Stimulated activated CD4-positive, alpha-beta T cell treated with anti-CD3 and anti-CD28 coated beads, Interleukin-1b, Interleukin-23, amount 100 ng/mL, for 4 hours (primary cell): ENCODE measurements around the gene GBF1.

Experiments
- DNase-seq, 2 donors: peaks; one replicate each; pipeline ENCODE4 v3.0.0-alpha.2; 2020; ENCODE audit warnings: low read depth in 2 of 2

GBF1 gene

DNA sequence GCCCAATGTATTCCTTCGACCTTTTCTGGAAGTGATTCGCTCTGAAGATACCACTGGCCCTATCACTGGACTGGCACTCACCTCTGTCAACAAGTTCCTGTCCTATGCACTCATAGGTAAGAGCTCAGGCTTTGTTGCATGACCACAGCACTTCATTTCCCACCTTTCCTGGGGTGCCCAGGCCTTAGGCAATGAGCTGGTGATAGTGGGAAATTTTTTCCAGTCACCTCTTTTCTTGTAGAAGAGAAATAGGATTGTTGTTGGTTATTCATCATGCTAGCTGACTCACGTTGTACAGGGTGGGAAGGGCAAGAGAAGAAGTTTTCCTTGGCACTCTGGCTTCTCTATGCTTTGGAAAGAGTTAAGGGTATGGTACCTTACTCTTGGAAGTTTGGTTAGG, 98.7 kb downstream of the GBF1 start:
- DNase-seq = no peak

DNA sequence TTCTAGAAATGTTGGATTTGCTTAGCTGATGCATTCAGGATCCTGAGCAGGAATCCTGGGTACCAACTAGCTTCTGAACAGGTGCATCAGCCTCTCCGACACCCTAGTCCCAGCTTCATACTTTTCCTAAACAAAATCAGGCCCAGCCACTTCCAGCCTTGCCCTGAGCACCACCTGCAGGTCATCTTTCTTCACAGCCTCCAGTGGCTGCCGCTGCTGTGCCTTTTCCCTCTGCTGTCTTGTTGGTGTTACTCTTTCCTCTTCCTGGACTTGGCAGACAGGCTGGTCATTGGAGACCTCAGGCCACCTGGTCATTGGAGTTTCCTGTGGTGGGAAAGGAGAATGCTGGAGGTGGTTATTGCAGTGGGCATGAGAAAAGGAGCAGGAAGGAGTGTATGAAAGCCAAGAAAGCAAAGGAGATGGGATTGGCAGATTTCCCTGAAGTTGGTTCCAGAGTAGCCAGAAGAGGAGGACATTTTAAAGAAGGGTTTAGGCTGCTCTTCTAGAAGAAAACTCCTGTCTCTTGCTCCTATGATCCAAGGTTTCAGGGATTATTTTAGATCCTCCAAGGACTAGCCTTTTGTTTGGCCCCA, 102.0 kb downstream of the GBF1 start:
- peak in 1 of 2 donors; percentile 6 for DNase-seq

DNA sequence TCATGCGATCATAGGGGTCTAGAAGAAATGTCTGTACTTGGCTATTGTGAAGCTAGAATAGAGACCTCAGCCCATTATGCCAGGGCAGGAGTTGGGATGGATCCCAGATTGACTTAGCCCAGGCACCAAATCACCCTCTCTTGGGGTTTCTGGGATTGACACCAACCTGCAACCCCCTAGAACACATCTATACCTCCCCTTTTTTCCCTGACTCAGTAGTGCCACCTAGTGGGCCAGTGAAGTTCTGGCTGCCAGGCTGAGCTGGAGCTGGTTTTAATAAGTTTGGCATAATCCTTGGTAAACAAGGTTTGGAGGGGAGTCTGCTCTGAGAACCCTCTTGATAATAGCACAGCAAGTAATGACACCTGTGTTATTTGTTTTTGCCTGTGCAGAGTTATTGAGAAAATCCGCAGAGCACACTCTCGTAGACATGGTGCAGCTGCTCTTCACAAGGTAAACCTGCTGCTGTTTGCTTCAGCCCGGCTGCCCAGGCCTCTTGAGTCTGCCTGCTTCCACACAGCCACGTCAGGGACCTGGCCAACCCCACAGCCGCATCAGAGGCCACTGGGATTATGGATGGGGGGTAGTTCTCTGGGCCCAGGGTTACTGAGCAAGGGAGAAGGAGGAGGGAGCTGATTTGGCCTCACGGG, 106.9 kb downstream of the GBF1 start:
- peak; percentile 51 to 73 for DNase-seq

DNA sequence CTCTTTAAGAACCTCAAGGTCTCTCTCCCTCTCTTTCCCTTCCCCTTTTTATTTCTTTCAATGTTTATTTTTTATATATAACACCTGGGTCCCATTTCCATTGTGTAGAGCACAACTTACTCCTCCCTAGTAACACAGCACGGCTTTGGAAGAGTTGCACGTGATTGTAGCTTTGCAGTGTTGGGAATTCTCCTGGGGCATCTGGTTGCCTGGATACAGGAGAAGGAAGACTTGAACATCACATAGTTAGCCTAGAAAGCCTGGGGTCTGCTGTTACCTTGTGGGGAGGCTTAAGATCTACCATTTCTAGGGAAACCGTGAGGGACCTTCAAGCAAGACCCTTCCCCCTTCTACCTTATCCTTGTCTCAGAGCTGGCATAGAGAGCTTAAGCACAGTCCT, 109.1 kb downstream of the GBF1 start:
- no peak for DNase-seq

DNA sequence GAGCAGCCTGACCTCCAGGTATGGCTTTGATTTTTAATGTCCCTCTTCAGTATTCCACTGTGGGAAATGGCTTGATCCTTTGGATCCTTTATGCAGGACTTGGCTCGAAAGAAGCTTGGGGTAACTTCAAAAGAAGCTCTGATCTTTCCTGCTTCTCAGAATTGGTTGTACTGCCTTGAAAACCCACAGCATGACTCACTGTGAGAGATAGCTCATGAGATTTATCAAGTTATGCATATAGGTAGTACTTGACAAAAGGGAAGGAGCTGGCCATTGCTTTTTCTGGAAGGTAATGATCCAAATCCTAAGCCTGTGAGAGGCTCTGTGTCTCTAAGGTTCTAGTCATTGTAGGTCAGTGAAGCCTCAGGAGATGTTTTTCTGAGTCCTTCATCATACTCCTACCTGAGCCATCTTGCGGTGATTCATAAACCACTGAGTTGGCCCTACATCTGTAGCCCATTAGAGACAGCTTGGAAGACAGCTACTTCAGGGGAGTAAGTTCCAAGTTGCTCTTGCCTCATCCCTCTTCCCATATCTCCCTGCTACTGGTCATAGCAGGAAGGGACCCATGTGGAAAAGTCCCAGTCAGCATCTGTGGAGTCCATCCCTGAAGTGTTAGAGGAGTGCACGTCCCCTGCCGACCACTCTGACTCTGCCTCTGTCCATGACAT, 113.5 kb downstream of the GBF1 start:
- DNase-seq = no peak

DNA sequence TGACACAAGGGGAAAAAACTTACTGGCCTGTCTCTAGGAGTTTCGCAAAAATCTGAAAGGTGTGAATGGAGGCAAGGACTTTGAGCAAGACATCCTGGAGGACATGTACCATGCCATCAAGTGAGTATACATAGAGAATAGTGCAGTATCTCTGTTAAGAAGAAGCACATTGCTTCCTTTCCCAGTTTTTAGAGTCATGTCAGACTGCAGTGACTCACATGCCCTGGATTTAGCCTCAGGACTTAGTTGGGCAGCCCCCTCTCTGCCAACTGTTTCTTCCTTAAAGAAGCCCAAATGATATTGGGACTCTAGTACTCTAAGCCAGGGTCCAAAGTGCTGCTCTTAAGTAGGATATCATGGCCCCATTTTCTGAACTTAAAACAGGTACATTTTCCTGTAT, 122.1 kb downstream of the GBF1 start:
- DNase-seq = no peak

DNA sequence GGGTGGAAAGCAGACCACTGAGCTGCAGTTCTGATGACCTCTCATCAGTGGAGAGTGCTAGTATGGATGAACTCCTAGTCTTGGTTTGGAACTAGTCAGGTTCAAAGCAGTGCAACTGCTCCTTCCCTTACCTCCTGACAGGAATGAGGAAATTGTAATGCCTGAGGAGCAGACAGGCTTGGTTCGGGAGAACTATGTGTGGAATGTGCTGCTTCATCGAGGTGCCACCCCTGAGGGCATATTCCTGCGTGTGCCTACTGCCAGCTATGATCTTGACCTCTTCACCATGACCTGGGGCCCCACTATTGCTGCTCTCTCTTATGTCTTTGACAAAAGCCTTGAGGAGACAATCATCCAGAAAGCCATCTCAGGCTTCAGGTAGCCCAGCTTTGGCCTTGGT, 122.7 kb downstream of the GBF1 start:
- DNase-seq = no peak

DNA sequence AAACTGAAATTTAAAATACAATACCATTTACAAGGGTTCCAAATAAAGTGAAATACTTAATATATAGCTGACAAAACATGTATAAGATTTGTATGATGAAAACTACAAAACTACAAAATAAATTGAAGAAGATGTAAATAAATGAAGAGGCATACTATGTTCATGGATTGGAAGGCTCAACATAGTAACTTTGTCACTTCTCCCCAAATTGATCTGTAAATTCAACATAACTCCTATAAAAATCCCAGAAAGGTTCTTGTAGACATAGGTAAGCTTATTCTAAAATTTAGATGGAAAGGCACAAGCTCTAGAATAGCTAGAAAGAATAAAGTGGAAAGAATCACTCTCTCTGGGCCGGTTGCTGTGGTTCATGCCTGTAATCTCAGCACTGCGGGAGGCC, 126.0 kb downstream of the GBF1 start:
- DNase-seq = no peak

DNA sequence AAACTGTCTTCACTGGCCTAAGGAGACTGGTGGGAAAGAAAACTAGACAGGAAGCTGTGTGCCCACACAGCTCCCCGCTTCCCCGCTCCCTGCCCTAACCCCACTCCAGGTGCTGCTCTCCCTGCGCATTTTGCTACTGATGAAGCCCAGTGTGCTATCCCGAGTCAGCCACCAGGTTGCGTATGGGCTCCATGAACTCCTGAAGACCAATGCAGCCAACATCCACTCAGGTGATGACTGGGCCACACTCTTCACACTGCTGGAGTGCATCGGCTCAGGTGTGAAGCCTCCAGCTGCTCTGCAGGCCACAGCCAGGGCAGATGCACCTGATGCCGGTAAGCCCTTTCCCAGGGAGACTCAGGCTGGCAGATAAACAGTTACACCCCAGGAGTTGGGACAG, 129.9 kb downstream of the GBF1 start:
- no peak for DNase-seq

DNA sequence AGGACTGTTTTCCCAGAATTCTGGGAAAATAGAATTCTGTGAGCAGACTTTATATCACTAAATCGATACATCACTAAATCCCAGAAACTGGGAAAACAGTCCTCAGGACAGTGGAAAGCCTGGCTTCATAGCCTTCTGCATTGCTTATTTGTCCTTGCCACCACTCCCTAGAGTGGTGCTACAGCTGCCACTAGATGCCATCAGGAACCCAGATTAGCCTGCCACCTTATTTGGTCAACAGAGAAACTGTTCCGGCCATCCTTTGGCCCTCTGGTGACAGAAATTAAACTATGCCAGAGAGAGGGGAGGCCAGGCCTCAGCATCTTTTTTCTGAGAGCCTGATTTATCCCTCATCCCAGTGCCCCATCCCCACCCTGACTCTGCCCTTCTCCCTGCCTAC, 130.5 kb downstream of the GBF1 start:
- no peak for DNase-seq

DNA sequence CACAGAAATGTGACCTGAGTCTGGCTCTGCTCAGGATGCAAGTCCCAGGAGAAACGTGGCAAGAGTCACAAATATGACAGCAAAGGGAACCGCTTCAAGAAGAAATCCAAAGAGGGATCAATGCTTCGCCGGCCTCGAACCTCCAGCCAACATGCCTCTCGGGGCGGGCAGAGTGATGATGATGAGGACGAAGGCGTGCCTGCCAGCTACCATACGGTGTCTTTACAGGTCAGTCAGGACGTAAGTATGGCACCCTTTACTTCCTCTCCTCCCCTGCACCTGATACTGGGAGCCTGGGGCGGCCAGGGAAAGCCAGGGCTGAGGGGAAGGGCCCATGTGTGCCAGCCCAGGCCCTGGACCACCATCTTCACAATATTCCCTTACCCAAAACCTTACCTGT, 131.6 kb downstream of the GBF1 start:
- DNase-seq = no peak

DNA sequence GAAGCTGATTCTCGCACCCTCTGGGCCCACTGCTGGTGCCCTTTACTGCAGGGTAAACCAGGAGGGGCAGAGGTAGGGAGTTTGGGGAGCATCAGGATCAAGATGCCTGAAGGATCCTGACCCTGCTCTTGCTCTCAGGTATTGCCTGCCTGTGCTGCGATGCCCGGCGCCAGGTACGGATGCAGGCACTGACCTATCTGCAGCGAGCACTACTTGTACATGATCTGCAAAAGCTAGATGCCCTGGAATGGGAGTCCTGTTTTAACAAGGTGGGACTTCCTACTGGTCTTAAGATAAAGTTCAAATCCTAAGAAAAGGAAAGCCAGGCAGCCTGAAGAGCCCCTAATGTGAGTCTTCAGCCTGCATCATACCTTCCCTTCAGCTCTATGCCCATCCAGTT, 134.1 kb downstream of the GBF1 start:
- DNase-seq = no peak

DNA sequence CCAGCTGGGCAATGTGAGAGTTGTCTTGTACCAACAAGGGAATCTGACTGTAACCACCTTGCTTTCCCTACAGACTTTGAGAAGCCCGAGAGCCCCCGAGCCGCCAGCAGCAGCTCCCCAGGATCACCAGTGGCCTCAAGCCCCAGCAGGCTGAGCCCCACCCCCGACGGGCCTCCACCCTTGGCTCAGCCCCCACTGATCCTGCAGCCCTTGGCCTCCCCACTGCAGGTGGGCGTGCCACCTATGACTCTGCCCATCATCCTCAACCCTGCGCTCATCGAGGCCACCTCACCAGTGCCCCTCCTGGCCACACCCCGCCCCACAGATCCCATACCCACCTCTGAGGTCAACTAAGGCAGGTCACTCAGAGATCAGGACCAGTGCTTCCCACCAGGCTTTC, 136.7 kb downstream of the GBF1 start:
- no peak for DNase-seq

DNA sequence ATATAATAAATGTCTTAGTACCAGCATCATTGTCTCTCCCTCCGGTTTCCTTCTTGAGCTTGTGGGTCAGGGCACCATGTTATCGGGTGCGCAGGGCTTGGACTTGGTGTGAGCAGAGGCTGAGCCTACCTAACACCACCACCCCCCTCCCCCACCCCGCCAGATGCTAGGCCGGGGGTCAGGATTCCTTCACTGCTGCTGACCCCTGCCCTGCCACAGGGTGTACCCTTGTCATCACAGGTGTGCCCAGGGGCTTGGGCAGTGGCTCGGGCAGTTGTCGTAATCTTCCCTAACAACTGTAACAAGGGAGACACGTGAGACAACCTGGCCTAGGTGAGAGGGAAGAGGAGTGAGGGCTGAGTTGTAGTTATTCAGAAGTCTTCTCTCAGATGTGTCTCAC, 137.5 kb downstream of the GBF1 start:
- no peak for DNase-seq

DNA sequence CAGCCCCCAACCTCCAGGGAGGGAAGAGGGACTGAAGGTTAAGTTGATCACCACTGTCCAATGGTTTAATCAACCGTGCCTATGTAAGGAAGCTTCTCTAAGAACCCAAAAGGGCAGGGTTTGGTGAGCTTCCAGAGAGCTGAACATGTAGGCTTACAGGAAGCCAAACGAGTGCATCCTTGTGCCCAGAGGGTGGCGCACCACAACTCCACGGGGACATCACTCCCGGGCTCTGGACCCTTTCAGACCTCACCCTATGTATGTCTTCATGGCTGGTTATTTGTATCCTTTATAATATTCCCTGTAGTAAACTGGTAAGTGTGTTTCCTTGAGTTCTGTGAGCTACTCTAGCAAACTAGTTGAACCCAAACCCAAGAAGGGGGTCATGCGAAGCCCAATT, 138.7 kb downstream of the GBF1 start:
- DNase-seq = no peak

DNA sequence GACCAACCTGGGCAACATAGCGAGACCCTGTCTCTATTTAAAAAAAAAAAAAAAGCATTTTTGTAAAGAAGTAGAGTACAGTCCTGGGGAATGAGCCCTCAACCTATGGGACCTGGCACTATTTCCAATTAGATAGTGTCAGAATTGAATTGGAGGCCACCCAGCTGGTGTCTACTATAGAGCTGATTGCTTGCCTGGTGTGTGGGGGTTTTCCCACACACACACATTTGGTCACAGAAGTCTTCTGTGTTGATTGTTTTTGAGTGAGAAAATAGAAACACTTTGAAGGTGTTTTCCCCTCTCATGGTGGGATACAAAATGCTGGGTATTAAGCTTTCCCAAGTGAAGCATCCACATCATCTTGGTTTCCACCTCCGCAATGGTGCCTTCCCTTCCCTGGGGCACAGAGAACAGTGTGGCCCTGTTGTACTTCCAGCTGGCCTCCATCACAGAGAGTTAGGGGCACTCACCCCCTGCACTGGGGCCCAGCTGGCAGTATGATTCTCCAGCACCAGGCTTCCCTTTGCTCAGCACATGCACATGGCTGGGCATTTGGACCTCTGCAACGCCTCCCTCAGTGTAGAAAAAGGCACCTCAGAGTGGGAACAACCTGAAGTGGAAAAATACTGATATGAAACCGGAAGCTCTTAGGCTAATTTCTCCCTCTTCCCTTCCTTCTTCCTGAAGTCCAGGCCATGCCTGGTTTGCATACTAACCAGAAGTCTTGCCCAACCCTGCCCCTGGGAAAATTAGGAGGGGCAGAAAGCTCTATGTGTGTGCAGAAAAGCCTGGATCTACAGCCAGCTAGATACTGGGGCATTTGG, 139.5 kb downstream of the GBF1 start:
- DNase-seq = no peak

DNA sequence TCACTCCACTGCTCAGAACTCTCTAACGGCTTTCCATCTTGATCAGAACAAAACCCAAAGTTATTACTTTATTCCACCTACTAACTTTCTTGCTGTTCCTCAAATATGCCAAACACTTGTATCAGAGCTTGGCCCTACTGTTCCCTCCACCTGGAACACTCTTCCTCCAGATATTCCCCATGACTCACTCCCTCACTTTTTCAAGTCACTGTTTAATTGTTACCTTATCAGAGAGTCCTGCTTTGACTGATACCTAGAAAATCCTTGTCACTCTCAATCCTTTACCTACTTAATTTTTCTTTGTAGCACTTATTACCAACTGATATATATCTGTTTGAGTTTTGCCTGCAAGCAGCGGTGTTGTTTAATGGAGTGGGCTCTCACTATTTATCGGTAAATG, 144.6 kb downstream of the GBF1 start:
- DNase-seq = no peak

DNA sequence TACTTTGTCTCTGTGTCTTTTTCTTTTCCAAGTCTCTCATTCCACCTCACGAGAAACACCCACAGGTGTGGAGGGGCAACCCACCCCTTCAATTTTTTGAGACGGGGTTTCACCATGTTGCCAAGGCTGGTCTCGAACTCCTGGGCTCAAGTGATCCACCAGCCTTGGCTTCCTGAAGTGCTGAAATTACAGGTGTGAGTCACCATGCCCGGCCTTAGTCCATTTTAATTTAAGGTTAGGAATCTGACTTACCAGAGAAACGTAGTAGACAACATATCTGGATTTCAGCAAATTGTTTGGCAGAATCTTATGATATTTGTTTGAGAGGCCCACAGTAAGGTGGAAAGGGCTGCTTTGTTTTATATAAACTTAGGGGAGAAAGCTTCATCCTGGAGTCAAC, 147.0 kb downstream of the GBF1 start:
- no peak for DNase-seq

DNA sequence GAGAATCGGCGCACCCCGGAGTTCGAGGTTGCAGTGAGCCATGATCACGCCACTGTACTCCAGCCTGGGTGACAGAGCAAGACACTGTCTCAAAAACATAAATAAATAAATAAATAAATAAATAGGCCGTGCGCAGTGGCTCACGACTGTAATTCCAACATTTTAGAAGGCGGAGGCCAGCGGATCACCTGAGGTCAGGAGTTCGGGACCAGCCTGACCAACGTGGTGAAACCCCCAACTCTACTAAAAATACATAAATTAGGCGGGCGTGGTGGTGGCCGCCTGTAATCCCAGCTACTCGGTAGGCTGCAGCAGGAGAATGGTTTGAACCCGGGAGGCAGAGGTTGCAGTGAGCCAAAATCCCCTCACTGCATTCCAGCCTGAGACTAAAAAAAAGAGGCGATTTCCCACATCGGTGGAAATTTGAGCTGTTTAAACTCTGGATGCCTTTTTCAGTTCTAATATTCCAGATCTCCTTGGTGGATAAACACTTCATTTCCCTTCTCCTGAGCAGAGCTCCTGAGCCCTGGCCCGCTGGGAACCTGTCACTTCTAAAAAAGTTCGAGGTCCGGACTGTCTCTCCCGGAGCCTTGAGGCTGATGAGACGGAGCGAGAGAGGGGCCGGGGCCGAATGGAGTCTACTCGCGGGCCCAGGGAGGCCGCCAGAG, 148.2 kb downstream of the GBF1 start:
- DNase-seq = no peak

DNA sequence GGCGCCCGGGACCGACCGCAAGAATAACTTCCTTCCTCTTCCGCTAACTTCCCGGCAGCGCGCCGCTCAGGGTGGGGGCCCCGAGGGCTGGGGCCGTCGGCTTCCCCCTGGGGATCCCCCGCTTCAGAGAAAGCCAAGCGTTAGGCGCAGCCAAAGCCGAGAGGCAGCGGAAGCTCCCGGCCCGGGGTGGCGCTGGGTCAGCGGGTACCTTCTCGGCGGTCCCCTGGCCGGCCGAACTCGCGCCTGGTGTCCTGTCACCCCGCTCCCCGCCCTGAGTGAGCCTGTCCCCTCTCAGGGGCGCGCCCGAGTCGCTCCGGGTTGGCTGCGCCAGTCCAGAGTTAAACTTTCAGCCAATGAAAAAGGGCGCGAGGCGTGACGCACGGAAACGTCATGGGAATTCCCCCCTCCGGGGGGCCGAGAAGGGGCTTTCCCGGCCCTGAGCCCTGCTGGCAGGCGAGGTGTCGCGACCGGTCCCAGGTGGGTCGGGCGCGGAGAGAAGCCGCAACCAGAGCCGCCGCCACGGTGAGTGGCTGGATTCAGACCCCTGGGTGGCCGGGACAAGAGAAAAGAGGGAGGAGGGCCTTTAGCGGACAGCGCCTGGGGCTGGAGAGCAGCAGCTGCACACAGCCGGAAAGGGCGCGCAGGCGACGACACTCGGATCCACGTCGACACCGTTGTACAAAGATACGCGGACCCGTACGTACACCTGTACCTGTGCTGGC, 148.9 kb downstream of the GBF1 start:
- DNase-seq = peak; percentile 96 to 98

DNA sequence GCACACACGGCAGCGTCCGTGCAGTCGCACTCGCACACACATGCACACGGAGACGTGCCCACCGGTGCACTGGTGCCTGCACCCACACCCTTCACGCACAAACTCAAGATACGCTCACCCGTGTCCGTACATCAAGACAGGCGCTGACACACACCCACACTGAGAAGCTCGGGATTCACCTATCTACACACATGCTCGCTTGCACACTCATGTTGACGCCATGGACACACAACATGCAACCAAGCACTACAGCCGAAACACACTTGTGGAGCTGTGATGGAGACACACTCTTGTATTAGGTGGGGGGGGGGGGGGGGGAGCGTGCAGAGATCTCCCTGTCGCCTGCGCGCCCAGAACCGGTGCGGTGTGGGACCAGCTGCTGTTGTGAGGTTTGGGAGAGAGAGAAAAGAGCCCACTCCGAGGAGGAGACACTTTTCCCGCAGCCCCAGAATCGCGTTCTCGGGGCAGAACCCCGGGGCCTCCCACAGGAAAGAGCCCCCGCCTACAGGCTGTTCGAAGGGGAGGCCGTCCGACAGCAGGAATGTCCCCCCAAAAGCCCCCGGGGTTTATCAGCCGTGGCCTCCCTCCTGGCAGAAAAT, 149.6 kb downstream of the GBF1 start:
- peak in 1 of 2 donors; percentile 51 for DNase-seq
